NCI-H2196 (cell line): Measurements from ENCODE around the gene CYBRD1.
"Not testable (repeated sequence)": the region's sequence is repeated elsewhere in the genome, so short reads cannot be mapped to it uniquely, and the experiment has no call there.

ENCODE experiments used
- DNase-seq: peaks from one replicate; lab custom pipeline; 2025; ENCODE audit not compliant: unreplicated experiment; lab: John Stamatoyannopoulos, UW

CYBRD1 gene

DNA sequence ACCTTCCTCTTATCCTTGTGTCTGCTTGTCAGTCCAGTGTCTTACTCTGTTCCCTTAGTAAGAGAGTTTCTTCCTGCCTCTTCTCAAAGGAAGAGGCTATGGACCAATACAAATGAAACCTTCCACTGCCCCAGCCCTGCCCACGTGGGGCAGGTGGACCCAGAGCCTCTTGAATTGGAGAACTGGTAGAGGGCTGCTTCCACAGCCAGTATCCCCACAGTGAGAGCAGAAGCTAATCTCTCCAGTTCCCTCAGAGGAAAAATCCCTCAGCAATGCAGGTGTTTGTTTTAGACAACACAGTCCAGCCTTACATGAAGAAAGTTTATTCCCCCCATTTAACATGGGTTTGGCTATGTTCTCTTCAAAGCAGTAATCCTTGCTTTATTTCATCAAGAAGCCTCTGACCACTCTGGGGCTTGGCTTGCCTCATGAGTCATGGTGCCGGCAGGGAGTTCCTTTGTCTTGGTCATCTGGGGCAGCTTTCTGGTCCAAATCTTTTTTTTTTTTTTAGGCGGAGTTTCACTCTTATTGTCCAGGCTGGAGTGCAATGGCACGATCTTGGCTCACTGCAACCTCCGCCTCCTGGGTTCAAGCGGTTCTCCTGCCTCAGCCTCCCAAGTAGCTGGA lies 6.5 kb upstream of the CYBRD1 start:
- no peak for DNase-seq

DNA sequence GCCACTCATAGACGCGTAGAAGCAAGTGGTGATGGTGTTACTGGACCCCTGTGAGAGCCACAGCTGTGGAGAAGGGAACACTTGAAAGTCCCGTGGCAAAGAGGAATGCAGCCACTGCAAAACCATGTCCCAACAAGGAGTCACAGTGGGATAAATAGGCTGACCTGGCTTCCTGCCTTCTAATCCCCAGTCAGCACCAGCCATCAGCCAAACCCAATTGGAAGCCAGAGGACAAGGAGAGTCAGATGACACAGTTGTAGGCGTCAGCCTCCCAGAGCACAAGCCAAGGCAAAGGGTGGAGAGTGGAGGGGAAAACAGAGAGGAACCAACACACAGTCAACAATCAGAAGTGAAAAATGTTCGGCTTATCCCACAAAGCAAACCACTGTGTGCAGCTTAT lies 5.5 kb upstream of the CYBRD1 start:
- no peak for DNase-seq

DNA sequence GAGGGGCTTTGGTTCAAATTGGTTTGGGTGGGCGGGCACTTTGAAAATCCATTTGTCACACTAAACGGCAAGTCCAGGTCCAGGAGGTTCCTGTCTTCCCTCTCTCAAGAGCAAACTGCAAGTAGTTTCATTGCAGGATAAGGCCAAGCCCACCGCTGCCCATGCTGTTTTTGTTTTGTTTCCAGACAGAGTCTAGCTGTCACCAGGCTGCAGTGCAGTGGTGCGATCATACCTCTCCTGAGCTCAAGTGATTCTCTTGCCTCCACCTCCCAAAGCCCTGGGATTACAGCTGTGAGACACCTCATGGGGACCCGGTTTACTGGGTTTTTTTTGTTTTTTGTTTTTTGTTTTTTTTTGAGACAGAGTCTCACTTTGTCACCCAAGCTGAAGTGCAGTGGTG lies 1.8 kb upstream of the CYBRD1 start:
- no peak for DNase-seq

DNA sequence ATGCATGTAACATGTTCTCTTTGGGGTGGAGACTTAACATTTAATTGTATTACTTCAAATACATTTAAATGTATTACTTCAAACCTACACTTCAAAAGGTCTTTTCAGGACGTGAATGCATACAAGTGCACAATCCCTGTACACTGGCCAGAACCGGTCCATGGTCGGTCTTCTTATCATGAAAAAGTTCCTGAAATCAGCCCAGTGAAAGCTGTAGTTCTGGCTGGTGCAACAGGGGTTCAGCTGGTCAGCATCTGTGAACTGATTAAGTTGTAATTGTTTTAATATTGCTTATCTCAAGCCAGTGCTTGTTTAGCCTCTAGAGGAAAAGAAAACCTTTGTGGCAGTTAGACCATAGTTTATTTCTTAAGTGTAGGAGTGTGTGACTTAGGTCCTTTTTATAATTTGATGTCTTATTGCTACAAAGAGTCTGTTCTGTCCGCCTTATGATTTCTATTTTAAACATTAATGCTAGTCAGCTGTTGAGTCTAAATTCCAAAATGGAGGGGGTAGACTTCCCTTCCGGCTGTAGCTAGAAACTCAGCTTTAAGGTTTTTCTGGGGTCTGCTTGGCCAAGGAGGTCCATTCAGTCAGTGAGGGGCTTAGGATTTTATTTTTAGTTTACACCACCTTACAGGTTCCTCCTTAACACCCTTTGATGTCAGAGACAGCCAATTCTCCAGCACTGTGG lies 768 bp upstream of the CYBRD1 start:
- no peak for DNase-seq

DNA sequence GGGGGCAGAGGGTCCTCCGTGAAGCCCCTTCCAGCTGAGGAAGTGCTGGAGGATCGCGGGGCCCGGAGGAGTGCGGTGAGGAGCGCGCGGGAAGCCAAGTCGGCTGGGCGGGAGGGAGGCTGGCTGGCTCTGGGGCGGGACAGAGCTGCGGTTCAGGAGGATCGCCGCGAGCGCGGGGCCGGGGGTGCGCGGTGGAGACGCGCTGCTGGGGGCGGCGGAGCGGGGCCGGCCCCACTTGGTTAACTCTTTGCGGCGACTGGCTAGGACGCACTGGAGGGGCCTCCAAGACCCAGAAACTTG lies 464 bp downstream of the CYBRD1 start:
- DNase-seq, result no peak

DNA sequence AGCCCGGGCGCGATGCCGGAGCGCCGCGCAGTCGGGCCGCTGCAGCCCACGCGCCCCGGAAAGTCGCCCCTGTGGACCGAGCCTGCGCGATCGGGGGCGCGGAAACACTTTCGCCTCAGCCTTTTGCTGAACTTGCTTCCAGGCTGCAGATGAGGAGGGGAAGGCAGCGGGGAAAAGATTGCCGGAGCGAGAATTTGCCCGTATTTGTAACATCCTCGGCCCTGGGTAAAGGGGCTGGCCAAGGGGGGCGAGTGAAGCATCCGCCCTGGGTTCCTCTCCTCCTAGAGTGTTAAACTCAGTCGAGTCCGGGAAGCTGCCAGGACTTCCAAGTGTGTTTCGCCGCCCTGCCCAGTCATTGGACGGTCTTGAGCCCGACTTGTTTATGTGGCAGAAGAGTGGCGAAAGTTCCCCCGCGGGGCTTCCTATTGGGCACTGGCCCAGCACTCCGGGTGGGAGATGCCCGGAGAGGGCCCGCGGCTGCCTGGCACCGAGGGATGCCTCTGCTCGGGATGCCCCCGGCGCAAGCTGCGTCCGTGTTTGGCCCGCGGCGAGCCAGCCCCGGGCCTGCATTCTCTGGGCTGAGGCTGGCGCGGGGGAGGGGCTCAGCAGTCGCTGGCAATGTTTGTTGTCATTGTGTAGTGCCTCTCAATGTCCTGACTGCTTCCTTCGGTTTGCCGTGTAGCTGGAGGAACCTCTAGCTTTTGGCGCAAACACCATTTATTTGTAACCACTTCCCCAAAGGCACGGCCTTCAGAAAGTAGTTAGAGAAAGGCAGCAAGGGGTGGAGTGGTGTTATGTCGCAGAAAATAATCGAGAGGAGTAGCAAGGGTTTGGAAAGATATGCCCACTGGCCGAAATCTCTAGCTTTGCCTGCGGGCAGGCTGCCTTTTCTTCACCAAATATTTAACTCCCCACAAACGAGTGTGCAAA lies 1.1 kb downstream of the CYBRD1 start:
- no peak for DNase-seq

DNA sequence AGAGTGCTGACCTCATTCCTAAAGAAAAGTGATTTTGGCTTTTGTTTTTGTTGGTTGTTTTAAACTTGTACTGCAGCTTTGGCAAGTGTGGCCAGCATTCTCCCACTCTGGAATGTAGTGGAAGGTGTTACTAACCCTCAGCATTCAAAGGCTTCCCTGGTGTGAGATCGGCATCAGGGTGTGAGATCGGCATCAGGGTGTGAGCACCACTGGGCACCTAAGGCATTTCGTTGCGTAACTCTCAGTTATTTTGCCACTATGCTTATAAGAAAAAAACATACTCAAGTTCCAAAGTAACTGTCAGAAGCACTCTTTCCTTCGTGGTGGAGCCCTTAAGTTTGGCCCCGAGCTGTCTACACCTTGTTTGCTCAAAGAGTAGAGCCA lies 1.7 kb downstream of the CYBRD1 start:
- no peak for DNase-seq

DNA sequence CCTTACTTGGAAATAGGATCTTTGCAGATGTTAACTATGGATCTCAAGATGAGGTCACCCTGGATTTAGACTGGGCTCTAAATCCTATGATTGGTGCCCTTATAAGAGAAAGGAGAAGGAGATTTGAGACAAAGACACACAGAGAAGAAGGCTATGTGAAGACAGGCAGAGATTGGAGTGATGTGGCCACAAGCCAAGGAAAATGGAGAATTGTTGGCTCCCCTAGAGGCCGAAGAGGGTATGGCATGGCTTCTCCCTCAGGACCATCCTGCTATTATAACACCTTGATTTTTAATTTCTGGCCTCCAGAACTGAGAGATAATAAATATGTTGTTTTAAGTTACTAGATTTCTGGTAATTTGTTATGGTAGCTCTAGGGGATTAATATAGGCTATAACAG lies 7.6 kb downstream of the CYBRD1 start:
- no peak for DNase-seq

DNA sequence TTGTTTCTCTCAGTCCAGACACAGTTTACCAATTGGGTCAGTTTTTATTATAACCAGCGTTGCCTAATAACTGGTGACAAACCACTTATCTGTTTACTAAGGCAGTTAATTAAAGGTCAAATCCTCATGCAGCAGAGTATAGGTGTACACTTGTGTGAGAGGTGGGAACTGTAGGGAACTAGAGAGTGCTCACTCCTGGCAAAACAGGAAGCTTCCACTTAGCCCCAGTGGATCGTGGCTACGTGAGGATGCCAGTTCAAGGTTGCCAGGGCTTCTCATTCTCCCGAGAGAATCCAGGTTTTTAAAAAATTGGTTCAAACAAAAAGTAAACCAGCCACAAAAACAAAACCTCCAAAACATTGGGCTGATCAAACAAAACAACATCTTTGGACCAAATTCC lies 8.1 kb downstream of the CYBRD1 start:
- no peak for DNase-seq

DNA sequence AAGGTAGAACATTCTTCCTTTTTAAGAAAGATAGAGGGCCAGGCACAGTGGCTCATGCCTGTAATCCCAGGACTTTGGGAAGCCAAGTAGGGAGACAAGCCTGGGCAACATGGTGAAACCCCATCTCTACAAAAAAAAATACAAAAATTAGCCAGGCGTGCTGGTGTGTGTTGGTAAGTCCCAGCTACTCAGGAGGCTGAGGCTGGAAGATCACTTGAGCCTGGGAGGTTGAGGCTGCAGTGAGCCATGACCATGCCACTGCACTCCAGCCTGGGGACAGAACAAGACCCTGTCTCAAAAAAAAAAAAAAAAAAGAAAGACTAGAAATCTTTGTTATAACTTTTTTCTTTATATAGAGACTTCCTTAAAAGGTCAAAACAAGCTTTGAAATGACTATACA lies 8.6 kb downstream of the CYBRD1 start:
- not testable (repeated sequence) for DNase-seq

DNA sequence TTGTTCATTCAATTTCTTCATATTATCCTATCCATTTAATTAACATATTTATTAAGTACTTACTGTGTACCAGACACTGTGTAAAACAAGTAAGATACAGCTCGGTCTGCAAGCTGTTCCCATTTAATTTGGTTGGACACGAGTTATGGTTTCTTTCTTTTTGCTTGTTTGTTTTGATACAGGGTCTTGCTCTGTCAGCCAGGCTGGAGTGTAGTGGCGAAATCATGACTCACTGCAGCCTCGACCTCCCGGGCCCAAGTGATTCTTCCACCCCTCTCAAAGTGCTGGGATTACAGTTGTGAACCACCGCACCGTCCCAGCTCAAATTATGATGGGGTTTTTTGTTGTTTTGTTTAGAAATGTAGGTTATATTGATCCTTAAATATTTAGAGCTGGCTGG lies 9.0 kb downstream of the CYBRD1 start:
- no peak for DNase-seq

DNA sequence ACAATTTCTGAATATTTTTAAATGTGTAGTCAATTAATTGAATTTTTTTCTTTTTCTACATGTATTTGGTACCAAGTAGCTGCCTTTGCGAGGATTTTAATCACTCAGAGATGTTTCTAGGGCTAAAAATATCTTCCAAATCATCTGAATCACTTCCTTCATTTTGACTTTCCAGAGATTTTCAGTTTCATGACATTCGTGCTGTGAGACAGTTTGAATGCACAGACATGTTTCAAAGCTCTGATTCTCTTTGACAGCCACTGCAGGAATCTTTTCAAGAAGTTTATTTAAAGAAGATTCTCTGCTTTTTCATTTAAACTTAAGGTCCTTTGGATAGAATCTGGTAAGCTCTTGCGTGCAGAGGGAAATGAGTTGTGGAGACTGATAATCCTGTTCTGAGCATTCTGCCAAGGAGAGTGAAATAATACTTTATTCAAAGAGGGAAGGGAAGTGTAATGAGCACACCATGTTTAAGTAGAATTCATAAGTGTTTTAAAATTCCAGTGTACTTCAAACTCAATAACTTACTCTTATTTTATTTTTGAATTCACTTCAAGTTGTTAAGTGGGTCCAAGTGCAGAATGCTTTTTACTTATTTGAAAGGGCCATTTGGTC lies 9.7 kb downstream of the CYBRD1 start:
- no peak for DNase-seq

DNA sequence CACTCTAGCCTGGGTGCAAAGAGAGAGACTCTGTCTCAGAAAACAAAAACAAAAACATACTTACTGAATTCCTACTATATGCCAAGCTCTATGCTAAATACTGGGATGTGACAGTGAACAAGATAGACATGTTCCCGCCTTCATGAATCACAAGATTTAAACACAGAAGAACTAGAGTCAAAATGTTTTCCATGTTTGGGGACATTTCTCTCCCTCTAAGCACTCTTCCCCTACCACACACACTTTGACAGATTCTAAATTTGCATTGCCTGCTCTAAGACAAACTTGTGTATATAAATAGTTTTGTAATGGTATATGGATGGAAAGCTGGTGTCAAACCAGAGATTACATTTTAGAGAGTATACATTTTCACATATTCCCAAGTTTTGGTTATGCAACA lies 11.1 kb downstream of the CYBRD1 start:
- no peak for DNase-seq

DNA sequence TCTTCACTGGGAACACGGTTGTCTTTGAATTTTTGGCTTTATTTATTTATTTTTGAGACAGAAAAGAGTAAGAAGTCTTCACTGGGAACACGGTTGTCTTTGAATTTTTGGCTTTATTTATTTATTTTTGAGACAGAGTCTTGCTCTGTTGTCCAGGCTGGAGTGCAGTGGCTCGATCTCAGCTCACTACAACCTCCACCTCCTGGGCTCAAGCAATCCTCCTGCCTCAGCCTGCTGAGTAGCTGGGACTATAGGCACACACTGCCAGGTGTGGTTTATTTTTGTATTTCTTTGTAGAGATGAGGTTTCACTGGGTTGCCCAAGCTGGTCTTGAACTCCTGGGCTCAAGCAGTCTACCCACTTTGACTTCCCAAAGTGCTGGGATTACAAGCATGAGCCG lies 13.3 kb downstream of the CYBRD1 start:
- not testable (repeated sequence) for DNase-seq

DNA sequence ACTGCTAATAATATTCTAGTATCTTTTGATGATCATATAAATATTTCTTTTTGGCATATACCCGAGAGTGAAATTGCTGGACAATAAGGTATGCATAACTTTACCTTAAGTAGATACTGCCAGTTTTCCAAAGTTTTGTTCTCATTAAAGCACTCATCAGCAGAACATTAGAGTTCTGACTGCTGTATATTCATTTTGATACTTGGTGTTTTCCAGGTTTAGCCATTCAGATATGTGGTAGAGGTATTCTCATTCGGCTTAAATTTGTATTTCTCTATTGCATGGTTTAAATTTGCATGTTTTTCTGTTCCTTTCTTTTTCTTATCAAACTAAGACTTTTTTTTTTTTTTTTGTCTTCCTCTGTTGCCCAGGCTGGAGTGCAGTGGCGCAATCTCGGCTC lies 18.2 kb downstream of the CYBRD1 start:
- no peak for DNase-seq

DNA sequence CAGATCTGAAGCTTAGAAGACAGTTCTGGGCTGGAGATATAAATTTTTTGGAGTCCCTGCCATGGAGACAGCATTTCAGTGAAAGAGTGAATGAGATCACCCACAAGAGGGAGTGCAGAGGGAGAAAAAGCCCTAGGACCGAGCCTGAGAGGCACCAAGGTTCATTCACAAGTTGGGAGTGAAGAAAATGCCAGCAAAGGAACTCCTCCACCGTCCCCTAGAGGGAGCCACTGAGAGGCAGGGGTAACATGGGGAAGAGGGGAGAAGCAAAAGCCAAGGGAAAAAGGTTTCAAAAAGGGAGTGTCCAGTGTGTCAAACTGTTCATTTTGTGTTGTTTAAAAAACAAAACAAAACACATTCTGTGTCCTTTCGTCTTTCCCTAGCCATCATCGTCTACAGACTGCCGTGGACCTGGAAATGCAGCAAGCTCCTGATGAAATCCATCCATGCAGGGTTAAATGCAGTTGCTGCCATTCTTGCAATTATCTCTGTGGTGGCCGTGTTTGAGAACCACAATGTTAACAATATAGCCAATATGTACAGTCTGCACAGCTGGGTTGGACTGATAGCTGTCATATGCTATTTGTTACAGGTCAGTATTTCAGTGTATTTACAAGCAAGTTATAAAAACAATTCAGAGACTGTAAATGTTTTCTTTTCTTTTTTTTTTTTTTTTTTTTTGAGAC lies 19.1 kb downstream of the CYBRD1 start:
- DNase-seq, result no peak

DNA sequence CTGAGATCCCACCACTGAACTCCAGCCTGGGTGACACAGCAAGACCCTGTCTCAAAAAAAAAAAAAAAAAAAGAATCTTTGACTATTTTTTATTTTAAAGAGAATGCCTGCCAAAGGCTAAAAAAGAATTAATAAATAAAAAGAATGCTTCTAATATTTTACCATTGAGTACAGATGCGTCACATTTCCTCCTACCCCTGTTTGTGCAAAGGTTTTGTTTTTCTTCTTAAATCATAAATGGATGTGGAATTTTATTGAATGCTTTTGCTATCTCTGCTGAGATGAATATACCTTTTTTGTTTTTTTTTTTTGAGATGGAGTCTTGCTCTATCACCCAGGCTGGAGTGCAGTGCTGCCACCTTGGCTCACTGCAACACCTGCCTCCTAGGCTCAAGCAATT lies 22.8 kb downstream of the CYBRD1 start:
- no peak for DNase-seq

DNA sequence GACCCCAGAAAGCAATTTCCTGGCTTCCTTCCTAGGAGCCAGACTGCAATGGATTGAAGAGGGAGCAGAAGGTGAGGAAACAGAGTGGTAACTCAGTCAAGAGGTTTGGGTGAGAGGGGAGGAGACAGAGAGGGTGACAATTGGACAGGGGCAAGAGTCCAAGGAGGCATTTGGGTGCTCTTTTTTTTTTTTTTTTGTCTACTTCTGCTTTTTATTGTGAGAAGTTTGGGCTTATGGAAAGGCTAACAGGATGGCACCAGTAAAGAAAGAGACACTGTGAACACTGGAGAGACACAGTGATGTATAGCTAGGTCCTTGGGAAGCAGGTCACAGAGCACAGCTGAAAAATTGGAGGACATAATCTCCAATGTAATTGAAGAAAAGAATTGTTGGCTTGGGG lies 25.0 kb downstream of the CYBRD1 start:
- DNase-seq, result no peak

DNA sequence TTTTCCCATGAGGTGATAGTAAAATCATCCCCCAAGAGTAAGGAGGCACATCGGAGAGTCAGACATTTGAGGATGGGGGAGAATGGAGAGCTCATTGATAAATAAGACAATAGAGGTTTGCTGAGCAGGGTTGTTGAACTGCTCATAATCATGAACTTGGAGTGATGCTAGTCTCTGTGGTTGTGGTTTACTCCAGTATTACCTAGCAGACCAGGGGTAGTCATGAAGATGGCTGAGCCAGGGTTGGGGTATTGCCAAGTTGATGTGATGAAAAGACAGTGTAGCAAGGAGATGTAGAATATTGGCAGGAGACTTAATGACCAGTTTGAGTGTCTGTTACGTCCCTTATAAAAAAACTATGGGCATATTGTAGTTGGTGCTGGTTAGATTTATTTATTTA lies 25.4 kb downstream of the CYBRD1 start:
- no peak for DNase-seq

DNA sequence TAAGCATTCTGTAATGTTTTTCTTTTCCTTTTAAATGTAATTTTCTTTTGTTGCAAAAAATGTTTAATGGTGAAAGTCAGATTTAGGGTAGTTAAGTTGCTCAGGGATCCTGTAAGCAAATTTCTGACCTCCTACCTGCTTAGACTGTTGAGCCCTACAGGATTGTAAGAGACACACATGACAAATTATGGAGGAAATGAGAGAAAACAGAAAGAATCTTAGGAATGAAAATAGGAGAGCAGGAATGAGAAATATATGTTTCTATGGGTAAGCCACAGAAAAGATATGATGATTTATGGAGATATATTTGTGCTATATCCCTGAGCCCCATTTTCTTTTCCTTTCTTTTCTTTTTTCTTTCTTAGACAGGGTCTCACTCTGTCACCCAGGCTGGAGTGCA lies 28.3 kb downstream of the CYBRD1 start:
- DNase-seq, result no peak

DNA sequence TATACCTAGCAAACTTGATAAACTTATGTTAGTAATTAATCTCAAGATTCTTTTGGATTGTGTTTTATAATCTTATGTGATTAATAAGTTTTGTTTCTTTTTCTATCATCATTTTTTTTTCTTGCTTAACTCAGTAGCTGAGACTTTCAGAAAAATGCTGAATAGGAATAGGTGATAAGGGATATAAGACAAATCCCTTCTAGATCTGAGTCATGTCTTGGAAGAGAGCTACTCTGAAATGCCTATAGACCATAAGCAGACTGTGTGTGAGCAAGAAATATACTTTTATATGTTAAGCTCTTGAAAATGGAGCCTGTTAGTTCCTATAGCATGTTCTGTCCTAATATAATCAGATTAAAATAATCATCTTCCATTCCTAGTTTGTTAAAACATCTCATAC lies 29.6 kb downstream of the CYBRD1 start:
- no peak for DNase-seq
